ENCODE results near the gene RBFOX2. TPM values are rescaled to one million over a fixed set of nuclear protein-coding genes. Genes with fewer than 3 reads are reported as not detected.

RBFOX2 gene
- total RNA-seq, 1 donor from 2014 or later, result 147 TPM

DNA sequence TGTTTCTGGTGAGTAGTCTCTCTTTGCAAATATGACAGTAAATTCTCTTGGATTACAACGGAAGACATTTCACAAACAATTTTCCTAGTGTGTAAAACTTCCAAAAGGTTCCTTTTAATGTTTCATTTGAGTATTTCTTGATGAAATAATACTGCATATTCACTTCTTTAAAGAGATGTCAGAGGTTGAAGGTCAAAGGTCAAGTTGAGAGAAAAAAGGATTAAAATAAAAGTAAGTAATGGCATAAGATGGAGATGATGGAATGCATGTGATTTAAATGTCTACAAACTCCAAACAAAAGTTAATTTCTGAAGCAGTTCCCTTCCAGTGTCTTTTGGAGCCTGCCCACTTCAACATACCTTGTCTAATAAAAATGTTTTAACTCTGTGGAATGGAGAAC, 270.2 kb downstream of the RBFOX2 start:
- Mint-ChIP-seq H3K36me3 (ENCODE audit: low read depth) (peaks cover 23% of the 10 kb centered on the region), H3K27me3 (ENCODE audit: low read depth) (no peaks in the 10 kb centered on the region), H3K4me1 (ENCODE audit: low read depth) (no peaks in the 10 kb centered on the region), H3K27ac (ENCODE audit: unreplicated experiment) (no peak overlapping the region), H3K9me3 (ENCODE audit: low read depth) (no peaks in the 10 kb centered on the region), H3K4me3 (ENCODE audit: unreplicated experiment) (no peak overlapping the region)
- TF ChIP-seq CTCF (IDR thresholded peaks at IDR 0.05), result no peak
- DNase-seq (ENCODE audit: low spot score), result no peak

GRCh38 chr22:35756722-35757121, 271.9 kb downstream of the RBFOX2 start:
- no peaks in the 10 kb centered on the region for H3K27me3 Mint-ChIP-seq (ENCODE audit: low read depth)
- no peak overlapping the region for H3K27ac Mint-ChIP-seq (ENCODE audit: unreplicated experiment)
- H3K4me1 Mint-ChIP-seq (ENCODE audit: low read depth), result peaks cover 6% of the 10 kb centered on the region
- H3K9me3 Mint-ChIP-seq (ENCODE audit: low read depth), result no peaks in the 10 kb centered on the region
- TF ChIP-seq CTCF (IDR thresholded peaks at IDR 0.05), result no peak
- DNase-seq (ENCODE audit: low spot score), result no peak
- H3K36me3 Mint-ChIP-seq (ENCODE audit: low read depth), result peaks cover 25% of the 10 kb centered on the region
- no peak overlapping the region for H3K4me3 Mint-ChIP-seq (ENCODE audit: unreplicated experiment)

- Mint-ChIP-seq H3K4me3 (ENCODE audit: unreplicated experiment) (no peak overlapping the region), H3K27me3 (ENCODE audit: low read depth) (no peaks in the 10 kb centered on the region), H3K27ac (ENCODE audit: unreplicated experiment) (no peak overlapping the region), H3K36me3 (ENCODE audit: low read depth) (peaks cover 25% of the 10 kb centered on the region), H3K9me3 (ENCODE audit: low read depth) (no peaks in the 10 kb centered on the region), H3K4me1 (ENCODE audit: low read depth) (peaks cover 6% of the 10 kb centered on the region)
- no peak for TF ChIP-seq CTCF (IDR thresholded peaks at IDR 0.05)
- DNase-seq (ENCODE audit: low spot score), result no peak
Measured at GRCh38 chr22:35754761-35755160, 273.9 kb downstream of the RBFOX2 start.

DNA sequence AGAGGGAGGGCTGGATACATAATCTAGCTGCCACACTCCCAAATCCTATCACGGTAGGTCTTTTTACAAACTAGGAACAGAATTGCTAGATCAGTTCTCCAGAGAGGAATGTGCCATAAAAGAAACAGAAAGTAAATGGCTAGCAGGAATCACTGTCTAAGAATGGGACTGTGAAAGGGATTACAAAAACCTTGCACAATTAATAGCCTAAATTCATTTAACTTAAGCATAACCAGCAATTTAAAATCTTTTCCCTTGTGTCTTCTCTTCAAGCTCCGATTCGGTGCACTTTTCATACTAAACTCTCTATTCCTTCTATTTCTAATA, 275.8 kb downstream of the RBFOX2 start:
- peaks cover 6% of the 10 kb centered on the region for H3K4me1 Mint-ChIP-seq (ENCODE audit: low read depth)
- H3K4me3 Mint-ChIP-seq (ENCODE audit: unreplicated experiment), result no peak overlapping the region
- H3K9me3 Mint-ChIP-seq (ENCODE audit: low read depth), result no peaks in the 10 kb centered on the region

GRCh38 chr22:35752006-35752862, 276.4 kb downstream of the RBFOX2 start:
- H3K4me1 Mint-ChIP-seq (ENCODE audit: low read depth), result peaks cover 11% of the 10 kb centered on the region
- no peak for TF ChIP-seq CTCF (IDR thresholded peaks at IDR 0.05)
- no peak for DNase-seq (ENCODE audit: low spot score)
- no peaks in the 10 kb centered on the region for H3K9me3 Mint-ChIP-seq (ENCODE audit: low read depth)
- H3K27ac Mint-ChIP-seq (ENCODE audit: unreplicated experiment), result no peak overlapping the region
- H3K27me3 Mint-ChIP-seq (ENCODE audit: low read depth), result no peaks in the 10 kb centered on the region
- no peak overlapping the region for H3K4me3 Mint-ChIP-seq (ENCODE audit: unreplicated experiment)
- H3K36me3 Mint-ChIP-seq (ENCODE audit: low read depth), result peaks cover 12% of the 10 kb centered on the region

More for the DNA sequence above, 275.8 kb downstream of the RBFOX2 start:
- Mint-ChIP-seq H3K36me3 (ENCODE audit: low read depth) (peaks cover 12% of the 10 kb centered on the region), H3K27ac (ENCODE audit: unreplicated experiment) (no peak overlapping the region), H3K27me3 (ENCODE audit: low read depth) (no peaks in the 10 kb centered on the region)
- TF ChIP-seq CTCF (IDR thresholded peaks at IDR 0.05), result no peak
- DNase-seq (ENCODE audit: low spot score), result no peak

Data from chondrocyte (in vitro differentiated cells).